Kidney (tissue), 14 donors: ENCODE data around the gene CANX. TPM values are rescaled to one million over a fixed set of nuclear protein-coding genes. Genes with fewer than 3 reads are reported as not detected.

ENCODE experiments used
- DNase-seq, 5 donors: peaks; one replicate each; pipeline ENCODE4 v3.0.0-alpha.2; 2013 to 2020
- FAIRE-seq: peaks from 2 replicates; lab custom pipeline; 2012; peaks lifted over from hg19 to GRCh38; lab: Jason Lieb, UNC
- H3K27ac ChIP-seq, 2 donors: one replicate each; pipeline ENCODE4 v1.7.0; 2013; ENCODE audit warnings: low read depth in 2 of 2, low read length in 2 of 2, inconsistent platforms in 1 of 2
- H3K27me3 ChIP-seq: one replicate; pipeline ENCODE4 v1.7.1; 2013; ENCODE audit warnings: low read length, inconsistent platforms; ENCODE audit not compliant: control insufficient read depth, insufficient read depth
- H3K36me3 ChIP-seq, 3 donors: one replicate each; pipeline versions ENCODE4 v1.7.0 to v1.7.1; 2013; ENCODE audit warnings: low read length in 3 of 3, control low read depth in 1 of 3, inconsistent platforms in 1 of 3; ENCODE audit not compliant: insufficient read depth in 3 of 3, control insufficient read depth in 2 of 3
- H3K4me1 ChIP-seq, 3 donors: one replicate each; pipeline versions ENCODE4 v1.7.0 to v1.7.1; 2013; ENCODE audit warnings: low read length in 3 of 3, inconsistent platforms in 1 of 3, low read depth in 1 of 3; ENCODE audit not compliant: control insufficient read depth in 2 of 3, insufficient read depth in 2 of 3
- H3K4me3 ChIP-seq, 3 donors: one replicate each; pipeline versions ENCODE4 v1.7.0 to v1.8.1; 2013; ENCODE audit warnings: low read length in 3 of 3, control low read depth in 1 of 3, inconsistent platforms in 1 of 3
- H3K9ac ChIP-seq, 3 donors: one replicate each; pipeline versions ENCODE4 v1.7.0 to v1.7.1; 2013; ENCODE audit warnings: low read length in 3 of 3, control low read depth in 1 of 3, inconsistent platforms in 1 of 3
- H3K9me3 ChIP-seq, 3 donors: one replicate each; pipeline versions ENCODE4 v1.7.0 to v1.7.1; 2013; ENCODE audit warnings: low read length in 3 of 3, control low read depth in 1 of 3, inconsistent platforms in 1 of 3; ENCODE audit not compliant: control insufficient read depth in 2 of 3, insufficient read depth in 1 of 3
- CTCF ChIP-seq: IDR thresholded peaks from 3 replicates; pipeline ENCODE4 v1.5.1; 2012; ENCODE audit warnings: mild to moderate bottlenecking, moderate library complexity, borderline replicate concordance; ENCODE audit not compliant: insufficient read depth; ENCODE audit errors: extremely low read depth
- intact Hi-C: fragments of 100-400 bp; cut with DNase I; formaldehyde crosslinking; loops from one replicate; pipeline ENCODE4 v1.11.1; 2022
- polyA plus RNA-seq: library from polyadenylated mRNA; stranded (reverse); fragments of 350-450 nt; fragmentation: Illumina TruSeq; extraction: RNeasy Lipid Tissue Mini Kit (QIAGEN cat#74804); gene quantifications from one replicate; pipeline ENCODE4 v1.2.3, GENCODE V29; 2014; ENCODE audit warnings: low read depth, low replicate concordance; ENCODE audit not compliant: insufficient read depth
- total RNA-seq: library from RNA; stranded (reverse); fragmentation: NEBNext Ultra II Directional; extraction: Animal tissue kit (Norgen Biotek cat#: 25700); gene quantifications from one replicate; pipeline ENCODE4 v1.2.1, GENCODE V29; 2021
- donor health status: control.
- donor health status: control.
- donor health status: control.
- donor health status: control.
- donor health status: control.
- donor health status: DM: yes; HTN: yes; CAD: no.
- donor health status: Normal renal cell carcinoma (clear cell type).

Gene CANX
- total and polyA plus RNA-seq, 2 donors from 2014 or later = 208 to 824 TPM

GRCh38 chr5:179716286-179716685 lies 17.5 kb downstream of the CANX start:
- intact Hi-C loops = no loop called here
- DNase-seq = no peak
- no peak overlapping the region for H3K9ac ChIP-seq
- no peaks in the 10 kb centered on the region for H3K9me3 ChIP-seq
- H3K4me1 ChIP-seq = no peaks in the 10 kb centered on the region
- FAIRE-seq = no peak
- TF ChIP-seq CTCF = no peak
- H3K4me3 ChIP-seq = no peak overlapping the region
- no peak overlapping the region for H3K27ac ChIP-seq
- H3K36me3 ChIP-seq = peaks cover 14 to 43% (median 31%) of the 10 kb centered on the region in 3 donors
- no peaks in the 10 kb centered on the region for H3K27me3 ChIP-seq

- no peak overlapping the region for H3K4me3 ChIP-seq
- H3K9ac ChIP-seq = no peak overlapping the region
- intact Hi-C loops = no loop called here
- H3K4me1 ChIP-seq = no peaks in the 10 kb centered on the region
- no peak overlapping the region for H3K27ac ChIP-seq
- H3K36me3 ChIP-seq = peaks cover 27 to 74% (median 56%) of the 10 kb centered on the region in 3 donors
- no peak for FAIRE-seq
- no peaks in the 10 kb centered on the region for H3K9me3 ChIP-seq
- no peaks in the 10 kb centered on the region for H3K27me3 ChIP-seq
- no peak for TF ChIP-seq CTCF
- DNase-seq = no peak
Measured at GRCh38 chr5:179720222-179720621, 21.5 kb downstream of the CANX start.

- no peak overlapping the region for H3K9ac ChIP-seq
- intact Hi-C loops = no loop called here
Measured at GRCh38 chr5:179724163-179724562, 25.4 kb downstream of the CANX start.

More at GRCh38 chr5:179724163-179724562, 25.4 kb downstream of the CANX start:
- Histone ChIP-seq H3K4me3 (no peak overlapping the region), H3K27ac (no peak overlapping the region), H3K9me3 (no peaks in the 10 kb centered on the region), H3K36me3 (peaks cover 27 to 84% (median 60%) of the 10 kb centered on the region in 3 donors), H3K27me3 (no peaks in the 10 kb centered on the region), H3K4me1 (no peaks in the 10 kb centered on the region)
- DNase-seq (no peak), FAIRE-seq (no peak)
- TF ChIP-seq CTCF = no peak
